Measurements from ENCODE around the gene GPR146. TPM values are rescaled to one million over a fixed set of nuclear protein-coding genes. Genes with fewer than 3 reads are reported as not detected.
"Not testable (repeated sequence)": the region's sequence is repeated elsewhere in the genome, so short reads cannot be mapped to it uniquely, and the experiment has no call there.

GPR146 gene
- total RNA-seq, 1 donor from 2014 or later, result 3.1 TPM

DNA sequence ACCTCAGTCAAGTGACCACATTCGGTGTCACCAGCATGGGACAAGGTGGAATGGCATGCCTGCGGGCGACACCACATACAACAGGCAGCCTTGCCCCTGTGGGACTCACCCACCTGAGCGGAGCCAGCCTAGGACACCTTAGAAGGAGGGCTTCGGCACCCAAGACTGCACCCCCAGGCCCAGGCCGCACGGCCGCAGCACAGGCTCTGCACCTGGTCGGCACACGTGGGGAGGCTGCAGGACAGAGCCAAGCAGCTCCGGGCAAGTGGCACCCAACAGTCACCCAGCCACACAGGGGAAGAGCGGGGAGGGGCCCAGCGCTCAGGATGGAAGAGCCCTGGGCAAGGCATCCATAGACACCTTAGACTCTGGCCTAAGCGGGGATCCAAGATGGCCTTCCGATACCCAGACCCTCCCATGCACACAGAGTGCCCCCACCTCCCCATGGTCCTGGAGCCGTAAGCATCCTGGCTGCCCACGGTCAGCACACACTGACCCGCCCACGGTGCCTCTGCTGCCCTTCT, 27.4 kb downstream of the GPR146 start:
- H3K27me3 Mint-ChIP-seq (ENCODE audit: unreplicated experiment), result peaks cover 7% of the 10 kb centered on the region
- H3K27ac Mint-ChIP-seq (ENCODE audit: unreplicated experiment), result no peak overlapping the region
- H3K36me3 Mint-ChIP-seq (ENCODE audit: unreplicated experiment), result no peaks in the 10 kb centered on the region
- TF ChIP-seq, protein P1, sequence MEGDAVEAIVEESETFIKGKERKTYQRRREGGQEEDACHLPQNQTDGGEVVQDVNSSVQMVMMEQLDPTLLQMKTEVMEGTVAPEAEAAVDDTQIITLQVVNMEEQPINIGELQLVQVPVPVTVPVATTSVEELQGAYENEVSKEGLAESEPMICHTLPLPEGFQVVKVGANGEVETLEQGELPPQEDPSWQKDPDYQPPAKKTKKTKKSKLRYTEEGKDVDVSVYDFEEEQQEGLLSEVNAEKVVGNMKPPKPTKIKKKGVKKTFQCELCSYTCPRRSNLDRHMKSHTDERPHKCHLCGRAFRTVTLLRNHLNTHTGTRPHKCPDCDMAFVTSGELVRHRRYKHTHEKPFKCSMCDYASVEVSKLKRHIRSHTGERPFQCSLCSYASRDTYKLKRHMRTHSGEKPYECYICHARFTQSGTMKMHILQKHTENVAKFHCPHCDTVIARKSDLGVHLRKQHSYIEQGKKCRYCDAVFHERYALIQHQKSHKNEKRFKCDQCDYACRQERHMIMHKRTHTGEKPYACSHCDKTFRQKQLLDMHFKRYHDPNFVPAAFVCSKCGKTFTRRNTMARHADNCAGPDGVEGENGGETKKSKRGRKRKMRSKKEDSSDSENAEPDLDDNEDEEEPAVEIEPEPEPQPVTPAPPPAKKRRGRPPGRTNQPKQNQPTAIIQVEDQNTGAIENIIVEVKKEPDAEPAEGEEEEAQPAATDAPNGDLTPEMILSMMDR (IDR thresholded peaks at IDR 0.05; ENCODE audit: partially characterized antibody, unreplicated experiment), result no peak
- H3K4me1 Mint-ChIP-seq (ENCODE audit: low read depth, unreplicated experiment), result peaks cover 5% of the 10 kb centered on the region
- H3K4me3 Mint-ChIP-seq (ENCODE audit: unreplicated experiment), result no peak overlapping the region
- no peak for DNase-seq
- peaks cover 13% of the 10 kb centered on the region for H3K9me3 Mint-ChIP-seq (ENCODE audit: unreplicated experiment)

DNA sequence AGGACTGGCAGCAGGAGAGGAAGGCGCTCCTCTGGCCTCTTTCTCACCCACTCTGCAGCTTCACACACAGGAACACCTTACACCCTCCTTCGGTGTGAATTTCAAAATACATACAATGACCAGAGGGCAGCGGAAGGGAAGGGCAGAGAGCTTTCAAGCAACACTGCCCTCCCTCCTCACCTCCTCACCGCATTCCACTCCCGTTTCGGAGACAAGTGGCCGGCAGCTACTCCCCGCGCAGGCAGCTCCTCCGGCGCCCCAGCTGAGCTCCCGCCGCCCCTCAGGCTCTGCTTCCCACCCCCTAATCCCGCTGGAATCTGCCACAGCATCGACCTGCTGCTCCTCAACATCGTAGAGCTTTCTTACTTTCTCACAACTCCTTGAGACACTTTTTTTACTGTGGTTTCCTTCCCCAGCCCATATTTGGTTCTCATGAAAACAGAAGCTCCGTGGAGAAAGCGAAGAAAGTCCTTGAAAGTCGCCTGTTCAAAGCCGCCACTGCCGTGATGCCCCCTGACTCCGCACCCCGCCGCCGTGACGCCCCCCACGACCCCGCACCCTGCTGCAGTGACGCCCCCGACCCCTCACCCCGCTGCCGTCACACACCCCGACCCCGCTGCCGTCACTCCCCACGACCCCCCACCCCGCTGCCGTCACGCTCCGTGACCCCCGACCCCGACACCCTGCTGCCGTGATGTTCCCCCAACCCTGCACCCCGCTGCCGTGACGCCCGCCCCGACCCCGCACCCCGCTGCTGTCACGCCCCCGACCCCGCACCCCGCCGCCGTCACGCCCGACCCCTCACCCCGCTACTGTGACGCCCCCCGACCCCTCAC, 29.0 kb downstream of the GPR146 start:
- TF ChIP-seq, protein P1 (IDR thresholded peaks at IDR 0.05; ENCODE audit: partially characterized antibody, unreplicated experiment), result no peak
- no peak for DNase-seq
- H3K27ac Mint-ChIP-seq (ENCODE audit: unreplicated experiment), result no peak overlapping the region

DNA sequence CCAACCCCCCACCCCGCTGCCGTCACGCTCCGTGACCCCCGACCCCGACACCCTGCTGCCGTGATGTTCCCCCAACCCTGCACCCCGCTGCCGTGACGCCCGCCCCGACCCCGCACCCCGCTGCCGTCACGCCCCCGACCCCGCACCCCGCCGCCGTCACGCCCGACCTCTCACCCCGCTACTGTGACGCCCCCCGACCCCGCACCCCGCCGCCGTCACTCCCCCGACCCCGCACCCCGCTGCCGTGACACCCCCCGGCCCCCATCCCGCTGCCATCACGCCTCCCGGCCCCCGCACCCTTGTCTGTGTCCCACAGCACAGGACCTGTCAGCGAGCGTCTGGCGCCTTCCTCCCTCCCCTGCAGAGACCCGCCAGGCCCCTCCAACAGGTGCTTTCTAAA, 29.7 kb downstream of the GPR146 start:
- H3K36me3 Mint-ChIP-seq (ENCODE audit: unreplicated experiment); H3K27ac Mint-ChIP-seq (ENCODE audit: unreplicated experiment); H3K4me3 Mint-ChIP-seq (ENCODE audit: unreplicated experiment); H3K27me3 Mint-ChIP-seq (ENCODE audit: unreplicated experiment); H3K4me1 Mint-ChIP-seq (ENCODE audit: low read depth, unreplicated experiment); H3K9me3 Mint-ChIP-seq (ENCODE audit: unreplicated experiment); DNase-seq: not testable (repeated sequence)

More for the DNA sequence above, 29.0 kb downstream of the GPR146 start:
- Mint-ChIP-seq H3K4me3 (ENCODE audit: unreplicated experiment) (no peak overlapping the region), H3K36me3 (ENCODE audit: unreplicated experiment) (no peaks in the 10 kb centered on the region), H3K27me3 (ENCODE audit: unreplicated experiment) (peaks cover 9% of the 10 kb centered on the region), H3K9me3 (ENCODE audit: unreplicated experiment) (peaks cover 12% of the 10 kb centered on the region), H3K4me1 (ENCODE audit: low read depth, unreplicated experiment) (peaks cover 8% of the 10 kb centered on the region)

DNA sequence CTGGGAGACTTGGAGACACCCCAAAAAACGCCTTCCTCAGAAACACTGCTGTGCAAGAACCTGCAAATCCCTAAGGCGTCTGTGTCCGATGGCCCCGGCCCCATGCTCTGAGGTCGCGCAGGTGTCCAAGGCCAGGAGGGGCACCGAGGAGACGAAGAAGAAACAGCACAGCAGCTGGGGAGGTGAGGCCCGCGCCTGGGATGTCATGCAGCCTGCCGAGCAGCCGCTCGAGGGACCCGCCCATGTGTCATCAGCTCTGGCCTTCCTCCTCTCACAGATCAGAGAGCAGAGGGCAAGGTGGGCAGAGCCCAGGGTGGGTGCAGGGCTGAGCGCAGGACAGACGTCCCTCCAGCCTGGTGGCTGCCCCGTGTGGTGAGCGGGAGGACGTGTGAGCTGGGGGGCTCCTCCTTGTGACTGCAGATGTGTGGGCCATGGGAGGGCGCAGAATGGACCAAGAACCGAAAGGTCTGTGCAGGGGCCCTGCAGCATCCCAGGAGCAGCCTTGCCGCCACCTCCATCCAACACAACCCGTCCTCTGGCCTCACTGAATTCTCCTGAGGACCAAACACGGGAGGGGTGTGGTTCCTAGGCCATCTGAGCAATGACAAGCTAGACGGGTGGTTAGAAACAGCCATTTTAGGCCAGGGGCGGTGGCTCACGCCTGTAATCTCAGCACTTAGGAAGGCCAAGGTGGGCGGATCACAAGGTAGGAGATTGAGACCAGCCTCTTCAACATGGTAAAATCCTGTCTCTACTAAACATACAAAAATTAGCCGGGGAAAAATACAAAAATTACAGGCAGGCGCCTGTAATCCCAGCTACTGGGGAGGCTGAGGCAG, 30.5 kb downstream of the GPR146 start:
- Mint-ChIP-seq H3K36me3 (ENCODE audit: unreplicated experiment) (no peaks in the 10 kb centered on the region), H3K9me3 (ENCODE audit: unreplicated experiment) (peaks cover 6% of the 10 kb centered on the region), H3K27ac (ENCODE audit: unreplicated experiment) (peak overlapping the region; percentile 17), H3K4me1 (ENCODE audit: low read depth, unreplicated experiment) (peaks cover 11% of the 10 kb centered on the region), H3K4me3 (ENCODE audit: unreplicated experiment) (no peak overlapping the region), H3K27me3 (ENCODE audit: unreplicated experiment) (peaks cover 10% of the 10 kb centered on the region)
- TF ChIP-seq, protein P1 (IDR thresholded peaks at IDR 0.05; ENCODE audit: partially characterized antibody, unreplicated experiment), result no peak
- DNase-seq, result no peak

DNA sequence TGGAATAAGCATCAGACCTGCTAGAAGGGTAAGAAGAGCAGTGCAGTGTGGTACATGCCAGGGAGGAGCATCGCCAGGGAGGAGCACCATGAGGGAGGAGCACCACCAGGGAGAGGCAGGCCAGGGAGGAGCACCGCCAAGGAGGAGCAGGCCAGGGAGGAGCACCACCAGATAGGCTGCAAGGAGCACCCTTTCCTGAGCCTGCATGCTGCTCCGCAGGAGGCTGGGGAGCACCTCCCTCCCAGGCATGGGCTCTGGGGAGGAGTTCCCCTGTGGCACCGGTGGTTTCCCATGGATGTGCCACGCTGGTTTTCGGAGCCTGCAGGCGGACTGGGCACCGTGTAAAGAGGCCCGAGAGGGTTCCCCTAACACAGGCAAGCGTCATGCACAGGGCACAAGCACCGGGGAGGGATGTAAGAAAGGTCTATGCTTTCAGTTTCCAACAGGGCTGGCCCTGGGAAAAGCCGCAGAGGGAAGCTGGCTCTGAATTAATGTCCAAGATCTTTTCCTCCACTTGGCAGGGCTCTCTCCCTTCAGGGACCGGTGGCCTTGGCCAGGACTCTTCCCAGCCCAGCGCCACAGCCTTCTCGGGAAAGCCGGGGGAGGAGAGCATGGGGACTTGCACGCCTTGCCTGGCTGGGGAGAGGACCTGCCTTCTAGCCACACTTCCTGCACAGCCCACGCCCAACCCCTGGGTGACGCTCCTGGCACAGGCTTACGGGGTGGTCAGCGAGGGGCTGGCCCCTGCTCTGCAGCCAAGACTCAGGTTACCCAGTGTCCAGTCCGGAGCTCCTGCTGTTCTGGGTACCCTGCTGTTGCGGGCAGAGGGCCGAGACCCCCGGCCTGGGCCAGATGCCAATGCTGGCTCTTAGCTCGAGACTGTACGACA, 32.1 kb downstream of the GPR146 start:
- Mint-ChIP-seq H3K9me3 (ENCODE audit: unreplicated experiment) (no peaks in the 10 kb centered on the region), H3K4me1 (ENCODE audit: low read depth, unreplicated experiment) (peaks cover 19% of the 10 kb centered on the region), H3K36me3 (ENCODE audit: unreplicated experiment) (no peaks in the 10 kb centered on the region), H3K27me3 (ENCODE audit: unreplicated experiment) (peaks cover 7% of the 10 kb centered on the region), H3K27ac (ENCODE audit: unreplicated experiment) (no peak overlapping the region), H3K4me3 (ENCODE audit: unreplicated experiment) (no peak overlapping the region)
- TF ChIP-seq, protein P1 (IDR thresholded peaks at IDR 0.05; ENCODE audit: partially characterized antibody, unreplicated experiment), result no peak
- DNase-seq, result no peak

All from glutamatergic neuron (in vitro differentiated cells).